CD4-positive, alpha-beta T cell treated with Interferon gamma for 1 hour (primary cell): Measurements from ENCODE around the gene BBS1.
"Not testable (repeated sequence)": the region's sequence is repeated elsewhere in the genome, so short reads cannot be mapped to it uniquely, and the experiment has no call there.

Experiments used
- DNase-seq: peaks from one replicate; pipeline ENCODE4 v3.0.0-alpha.2; 2020

Gene BBS1

DNA sequence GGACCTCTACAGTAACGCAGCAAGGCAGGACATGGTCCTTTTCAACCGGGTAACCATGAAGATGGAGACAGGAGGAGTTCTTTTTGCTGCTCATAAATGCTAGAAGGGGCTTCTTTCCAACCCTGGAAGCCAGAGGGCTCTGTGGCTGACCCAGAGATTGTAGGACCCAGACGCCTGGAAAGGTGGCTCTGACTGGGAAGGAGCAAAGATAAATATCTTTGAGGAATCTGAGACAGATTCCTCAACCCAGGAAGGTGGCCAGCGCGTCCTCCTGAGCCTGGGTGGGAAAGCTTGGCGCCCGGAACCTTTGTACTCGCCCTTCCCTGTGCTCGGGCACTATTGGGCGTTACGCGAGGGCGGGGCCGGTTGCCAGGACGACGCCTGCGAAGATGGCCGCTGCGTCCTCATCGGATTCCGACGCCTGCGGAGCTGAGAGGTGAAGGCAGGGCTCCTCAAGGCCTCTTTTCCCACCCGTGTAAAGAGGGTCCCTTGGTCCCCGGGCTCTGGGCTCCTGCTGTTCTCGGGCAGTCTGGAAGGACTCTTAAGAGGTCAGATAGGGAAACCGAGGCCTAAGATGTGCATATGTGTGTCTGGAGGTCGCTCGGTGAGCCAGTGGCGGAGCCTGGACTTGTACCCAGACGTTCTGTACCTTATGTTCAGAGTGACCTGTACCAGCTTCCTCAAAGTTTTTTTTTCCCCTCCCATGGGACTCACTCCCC is at the start of gene BBS1:
BBS1 (plus strand) TSS at position 365 of the 719 bp plus-strand sequence; CDS start at position 390, 25 bp downstream.
- peak; percentile 71 for DNase-seq

- DNase-seq = no peak
Observed at GRCh38 chr11:66462010-66462409, 48.4 kb upstream of the BBS1 start.

- no peak for DNase-seq
Observed at GRCh38 chr11:66462911-66463310, 47.5 kb upstream of the BBS1 start.

DNA sequence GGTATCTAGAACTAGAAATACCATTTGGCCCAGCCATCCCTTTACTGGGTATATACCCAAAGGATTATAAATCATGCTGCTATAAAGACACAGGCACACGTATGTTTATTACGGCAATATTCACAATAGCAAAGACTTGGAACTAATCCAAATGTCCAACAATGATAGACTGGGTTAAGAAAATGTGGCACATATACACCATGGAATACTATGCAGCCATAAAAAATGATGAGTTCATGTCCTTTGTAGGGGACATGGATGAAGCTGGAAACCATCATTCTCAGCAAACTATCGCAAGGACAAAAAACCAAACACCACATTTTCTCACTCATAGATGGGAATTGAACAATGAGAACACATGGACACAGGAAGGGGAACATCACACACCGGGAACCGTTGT is 46.3 kb upstream of the BBS1 start:
- DNase-seq = not testable (repeated sequence)

GRCh38 chr11:66464916-66465315 is 45.5 kb upstream of the BBS1 start:
- DNase-seq = no peak

GRCh38 chr11:66465373-66466224 is 44.8 kb upstream of the BBS1 start:
- DNase-seq = no peak

DNA sequence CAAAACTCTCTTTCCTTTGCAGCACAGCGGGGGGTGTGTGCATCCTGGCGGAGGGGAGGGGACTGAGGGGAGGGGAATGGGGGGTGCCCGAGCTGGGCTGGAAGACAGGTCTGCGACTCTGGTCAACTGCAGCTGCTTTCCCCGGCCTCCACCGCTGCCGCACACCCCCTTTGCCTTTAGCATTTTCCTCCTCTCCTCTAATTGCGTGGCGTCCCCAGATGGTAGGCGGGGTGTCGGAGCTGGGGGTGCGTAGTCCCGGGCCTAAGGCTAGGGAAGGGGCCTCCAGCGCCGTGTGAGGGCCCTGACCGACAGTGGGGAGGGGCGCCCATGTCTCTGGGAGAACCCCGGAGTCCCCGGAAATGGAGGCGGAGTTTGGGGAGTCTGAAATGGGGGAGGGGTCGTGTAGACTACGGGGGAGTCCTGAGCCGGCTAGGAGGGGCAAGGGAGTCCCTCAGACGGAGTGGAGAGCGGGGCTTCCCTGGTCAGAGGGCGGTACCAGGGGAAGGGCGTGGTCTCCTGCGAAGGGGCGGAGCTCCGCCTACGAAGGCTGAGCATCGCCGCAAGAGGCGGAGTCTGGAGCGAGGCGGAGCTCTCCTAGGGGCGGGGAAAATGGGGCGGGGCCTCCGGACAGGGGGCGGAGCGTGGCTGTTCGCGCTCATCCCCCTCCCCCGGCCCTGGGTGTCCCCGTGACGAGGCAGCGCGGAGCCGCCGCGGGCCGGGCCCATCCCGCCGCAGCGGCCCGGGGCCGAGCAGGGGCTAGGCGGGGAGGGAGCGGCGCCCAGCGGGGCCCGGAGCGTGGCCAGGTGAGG is 44.0 kb upstream of the BBS1 start, which contains the start of gene PELI3:
PELI3 (plus strand) TSS at position 681 of the 809 bp plus-strand sequence. CDS start 1,224 bp downstream, outside the sequence.
- peak; percentile 94 for DNase-seq

GRCh38 chr11:66467034-66467659 is 43.3 kb upstream of the BBS1 start:
- peak; percentile 52 for DNase-seq

DNA sequence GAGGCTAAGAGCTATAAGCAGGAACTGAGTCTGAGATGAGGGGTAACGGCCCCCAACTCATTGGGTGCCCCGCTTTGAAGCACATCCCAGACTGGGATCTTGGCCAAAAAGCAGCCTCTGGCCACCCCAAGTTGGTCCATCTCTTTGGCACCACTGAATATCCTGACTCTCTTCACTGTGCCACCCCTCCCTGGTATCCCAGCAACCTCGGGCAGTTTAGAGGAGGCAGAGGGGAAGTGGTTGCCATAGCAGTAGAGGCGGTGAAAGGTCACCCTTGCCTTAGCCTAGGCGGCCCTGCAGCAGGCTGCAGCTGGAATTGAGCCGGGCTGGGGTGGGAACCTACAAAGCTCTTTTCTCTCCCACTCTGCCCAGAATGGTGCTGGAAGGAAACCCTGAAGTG is 42.7 kb upstream of the BBS1 start:
- DNase-seq = peak; percentile 39

- DNase-seq = no peak
Observed at GRCh38 chr11:66468691-66469090, 41.7 kb upstream of the BBS1 start.

GRCh38 chr11:66469441-66469840 is 41.0 kb upstream of the BBS1 start:
- no peak for DNase-seq

DNA sequence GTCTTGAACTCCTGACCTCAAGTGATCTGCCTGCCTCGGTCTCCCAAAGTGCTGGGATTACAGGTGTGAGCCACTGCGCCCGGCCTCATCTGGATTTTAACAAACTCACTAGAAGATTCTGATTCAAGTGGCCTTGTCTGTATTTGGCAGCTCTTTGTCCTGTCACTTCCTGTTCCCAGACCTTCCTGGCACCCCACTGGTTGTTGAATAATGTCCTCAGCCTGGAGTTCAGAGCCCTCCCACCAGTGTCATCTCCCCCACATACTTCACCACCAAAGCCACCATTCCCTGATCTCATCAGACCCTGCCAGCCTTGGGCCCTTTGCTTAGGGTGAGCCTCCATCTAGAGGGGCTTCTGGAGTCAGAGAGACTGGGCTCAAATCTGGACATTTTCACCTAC is 40.4 kb upstream of the BBS1 start:
- DNase-seq = no peak

GRCh38 chr11:66471142-66471541 is 39.3 kb upstream of the BBS1 start:
- no peak for DNase-seq

DNA sequence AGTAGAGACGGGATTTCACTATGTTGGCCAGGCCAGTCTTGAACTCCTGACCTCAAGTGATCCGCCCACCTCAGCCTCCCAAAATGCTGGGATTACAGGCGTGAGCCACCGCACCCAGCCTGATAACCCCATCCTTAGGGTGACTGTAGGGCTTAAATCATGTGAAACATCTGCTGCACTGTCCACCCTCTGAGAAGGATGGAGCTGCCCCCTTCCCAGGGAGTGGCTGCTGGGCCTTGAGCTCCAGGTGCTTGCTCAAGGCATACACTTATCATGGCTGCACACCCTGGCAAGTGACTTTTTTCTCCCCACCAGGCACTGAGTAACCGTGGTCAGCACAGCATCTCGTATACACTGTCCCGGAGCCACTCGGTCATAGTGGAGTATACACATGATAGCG is 38.4 kb upstream of the BBS1 start:
- DNase-seq = no peak

GRCh38 chr11:66473167-66473566 is 37.3 kb upstream of the BBS1 start:
- no peak for DNase-seq

DNA sequence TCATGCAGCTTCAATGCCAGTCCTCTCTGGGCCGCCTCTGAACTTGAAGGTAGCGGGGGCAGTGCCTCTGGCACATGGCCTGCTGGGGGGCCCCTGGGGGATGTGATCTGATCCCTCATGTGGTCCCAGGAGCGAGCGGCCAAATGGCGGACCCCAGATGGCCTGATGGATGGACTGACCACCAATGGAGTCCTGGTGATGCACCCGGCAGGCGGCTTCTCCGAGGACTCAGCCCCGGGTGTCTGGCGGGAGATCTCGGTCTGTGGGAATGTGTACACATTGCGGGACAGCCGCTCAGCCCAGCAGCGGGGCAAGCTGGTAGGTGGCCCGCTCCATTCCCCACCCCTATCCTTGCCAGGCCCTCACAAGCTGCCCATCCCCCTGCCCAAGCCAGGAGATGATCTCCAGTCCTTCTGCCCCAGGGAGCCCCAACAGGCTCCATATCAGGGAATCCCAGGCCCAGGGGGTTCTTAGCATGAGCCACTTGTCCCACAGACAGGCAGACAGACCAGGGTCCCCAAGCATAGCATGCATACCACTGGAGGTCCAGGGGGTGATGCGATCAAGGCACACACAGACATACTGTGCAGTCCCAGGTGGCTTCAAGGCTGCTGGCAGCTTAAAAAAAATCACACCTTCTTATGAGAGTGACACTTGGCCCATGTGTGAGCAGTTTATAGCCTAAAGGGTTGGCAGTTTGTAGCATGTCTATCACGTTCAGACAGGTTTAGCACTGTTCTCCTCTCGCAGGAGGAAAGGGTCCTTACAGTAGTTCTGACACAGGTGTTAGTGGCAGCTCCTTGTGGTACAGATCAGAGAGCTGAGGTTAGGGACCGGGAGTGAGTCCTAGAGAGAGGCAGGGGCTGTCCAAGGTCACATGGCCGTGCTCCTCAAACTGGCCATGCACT is 36.6 kb upstream of the BBS1 start:
- DNase-seq = no peak

DNA sequence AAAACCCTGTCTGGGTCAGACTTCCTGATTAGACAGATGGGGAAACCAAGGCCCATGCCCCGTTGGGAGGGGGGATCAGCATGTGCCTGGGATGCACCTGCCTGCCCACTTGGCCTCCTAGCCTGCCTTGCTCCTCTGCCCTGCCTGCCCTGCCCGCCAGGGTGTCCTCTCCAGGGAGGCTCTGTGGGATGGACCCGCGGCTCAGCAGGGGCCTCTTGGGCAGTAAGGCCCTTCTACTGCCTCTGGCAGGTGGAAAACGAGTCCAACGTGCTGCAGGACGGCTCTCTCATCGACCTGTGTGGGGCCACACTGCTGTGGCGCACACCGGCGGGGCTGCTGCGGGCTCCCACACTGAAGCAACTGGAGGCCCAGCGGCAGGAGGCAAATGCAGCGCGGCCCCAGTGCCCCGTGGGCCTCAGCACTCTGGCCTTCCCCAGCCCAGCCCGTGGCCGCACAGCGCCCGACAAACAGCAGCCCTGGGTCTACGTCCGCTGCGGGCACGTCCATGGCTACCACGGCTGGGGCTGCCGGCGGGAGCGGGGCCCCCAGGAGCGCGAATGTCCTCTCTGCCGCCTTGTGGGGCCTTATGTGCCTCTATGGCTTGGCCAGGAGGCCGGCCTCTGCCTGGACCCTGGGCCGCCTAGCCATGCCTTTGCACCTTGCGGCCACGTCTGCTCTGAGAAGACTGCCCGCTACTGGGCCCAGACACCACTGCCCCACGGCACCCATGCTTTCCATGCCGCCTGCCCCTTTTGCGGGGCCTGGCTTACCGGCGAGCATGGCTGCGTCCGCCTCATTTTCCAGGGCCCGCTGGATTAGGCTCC is 34.9 kb upstream of the BBS1 start:
- DNase-seq = no peak

GRCh38 chr11:66476173-66476840 is 34.1 kb upstream of the BBS1 start:
- no peak for DNase-seq

GRCh38 chr11:66476841-66477251 is 33.6 kb upstream of the BBS1 start:
- DNase-seq = no peak
